Measurements from ENCODE around the gene NEU4.

Gene NEU4

DNA sequence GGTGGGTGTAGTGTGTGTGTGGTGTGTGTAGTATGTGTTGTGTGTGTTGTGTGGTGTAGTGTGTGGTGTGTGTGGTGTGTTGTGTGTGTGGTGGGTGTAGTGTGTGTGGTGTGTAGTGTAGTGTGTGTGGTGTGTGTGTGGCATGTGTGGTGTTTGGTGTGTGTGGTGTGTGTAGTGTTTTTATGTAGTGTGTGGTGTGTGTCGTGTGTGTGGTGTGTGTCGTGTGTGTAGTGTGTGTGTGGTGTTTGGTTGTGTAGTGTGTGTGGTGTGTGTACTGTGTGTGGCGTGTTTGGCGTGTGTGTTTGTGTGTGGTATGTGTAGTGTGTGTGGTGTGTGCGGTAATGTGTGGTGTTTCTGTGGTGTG is 55.8 kb downstream of the NEU4 start:
- TF ChIP-seq, protein P1, sequence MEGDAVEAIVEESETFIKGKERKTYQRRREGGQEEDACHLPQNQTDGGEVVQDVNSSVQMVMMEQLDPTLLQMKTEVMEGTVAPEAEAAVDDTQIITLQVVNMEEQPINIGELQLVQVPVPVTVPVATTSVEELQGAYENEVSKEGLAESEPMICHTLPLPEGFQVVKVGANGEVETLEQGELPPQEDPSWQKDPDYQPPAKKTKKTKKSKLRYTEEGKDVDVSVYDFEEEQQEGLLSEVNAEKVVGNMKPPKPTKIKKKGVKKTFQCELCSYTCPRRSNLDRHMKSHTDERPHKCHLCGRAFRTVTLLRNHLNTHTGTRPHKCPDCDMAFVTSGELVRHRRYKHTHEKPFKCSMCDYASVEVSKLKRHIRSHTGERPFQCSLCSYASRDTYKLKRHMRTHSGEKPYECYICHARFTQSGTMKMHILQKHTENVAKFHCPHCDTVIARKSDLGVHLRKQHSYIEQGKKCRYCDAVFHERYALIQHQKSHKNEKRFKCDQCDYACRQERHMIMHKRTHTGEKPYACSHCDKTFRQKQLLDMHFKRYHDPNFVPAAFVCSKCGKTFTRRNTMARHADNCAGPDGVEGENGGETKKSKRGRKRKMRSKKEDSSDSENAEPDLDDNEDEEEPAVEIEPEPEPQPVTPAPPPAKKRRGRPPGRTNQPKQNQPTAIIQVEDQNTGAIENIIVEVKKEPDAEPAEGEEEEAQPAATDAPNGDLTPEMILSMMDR (IDR thresholded peaks at IDR 0.05; ENCODE audit: control insufficient read depth, extremely low read depth, insufficient read depth) = no peak
- no peak overlapping the region for H3K4me3 ChIP-seq (ENCODE audit: low read depth, low read length)
- DNase-seq (ENCODE audit: low read depth) = no peak

DNA sequence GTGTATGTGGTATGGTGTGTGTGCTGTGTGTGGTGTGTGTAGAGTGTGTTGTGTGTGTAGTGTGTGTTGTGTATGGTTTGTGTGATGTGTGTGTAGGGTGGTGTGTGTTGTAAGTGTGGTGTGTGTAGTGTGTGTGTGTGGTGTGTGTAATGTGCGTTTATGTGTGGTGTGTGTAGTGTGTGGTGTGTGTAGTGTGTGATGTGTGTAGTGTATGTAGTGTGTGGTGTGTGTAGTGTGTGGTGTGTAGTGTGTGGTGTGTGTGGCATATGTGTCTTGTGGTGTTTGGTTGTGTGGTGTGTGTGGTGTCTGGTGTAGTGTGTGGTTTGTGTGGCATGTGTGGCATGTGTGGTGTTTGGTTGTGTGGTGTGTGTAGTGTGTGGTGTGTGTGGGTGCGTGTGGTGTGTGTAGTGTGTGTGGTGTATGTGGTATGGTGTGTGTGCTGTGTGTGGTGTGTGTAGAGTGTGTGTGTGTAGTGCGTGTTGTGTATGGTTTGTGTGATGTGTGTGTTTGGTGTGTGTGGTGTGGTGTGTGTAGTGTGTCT is 56.5 kb downstream of the NEU4 start:
- DNase-seq (ENCODE audit: low read depth) = no peak
- TF ChIP-seq, protein P1 (IDR thresholded peaks at IDR 0.05; ENCODE audit: control insufficient read depth, extremely low read depth, insufficient read depth) = no peak
- no peak overlapping the region for H3K4me3 ChIP-seq (ENCODE audit: low read depth, low read length)

DNA sequence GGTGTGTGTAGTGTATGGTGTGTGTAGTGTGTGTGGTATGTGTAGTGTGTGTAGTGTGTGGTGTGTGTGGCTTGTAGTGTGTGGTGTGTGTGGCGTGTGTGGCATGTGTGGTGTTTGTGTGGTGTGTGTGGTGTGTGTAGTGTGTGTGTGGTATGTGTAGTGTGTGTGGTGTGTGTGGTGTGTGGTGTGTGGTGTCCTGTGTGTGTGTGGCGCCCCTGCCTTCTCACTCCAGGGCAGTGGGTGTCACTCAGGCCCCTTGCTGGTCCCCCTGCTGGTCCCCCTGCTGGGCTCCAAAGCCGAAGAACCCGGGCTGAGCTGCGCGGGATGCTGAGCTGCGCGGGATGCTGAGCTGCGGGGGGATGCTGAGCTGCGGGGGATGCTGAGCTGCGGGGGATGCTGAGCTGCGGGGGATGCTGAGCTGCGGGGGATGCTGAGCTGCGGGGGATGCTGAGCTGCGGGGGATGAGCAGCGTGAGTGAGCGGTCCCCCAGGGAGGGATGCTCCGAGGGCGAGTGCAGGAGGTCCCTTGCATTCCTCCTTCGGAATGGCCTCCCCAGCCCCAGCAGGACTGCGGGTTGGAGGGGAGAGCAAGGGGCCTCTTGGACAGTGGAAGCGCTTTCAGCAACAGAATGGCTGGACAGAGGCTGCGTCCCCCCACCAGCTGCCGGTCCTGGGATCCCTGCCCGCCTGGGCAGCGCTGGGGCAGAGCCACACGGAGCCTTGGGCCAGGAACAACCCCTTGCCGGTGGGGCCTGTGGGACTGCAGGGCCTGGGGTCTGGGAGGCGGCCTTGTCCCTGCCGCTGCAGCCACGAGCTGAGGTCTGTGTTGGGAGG is 57.2 kb downstream of the NEU4 start:
- TF ChIP-seq, protein P1 (IDR thresholded peaks at IDR 0.05; ENCODE audit: control insufficient read depth, extremely low read depth, insufficient read depth) = no peak
- no peak for DNase-seq (ENCODE audit: low read depth)

More for the DNA sequence above, 57.2 kb downstream of the NEU4 start:
- H3K4me3 ChIP-seq (ENCODE audit: low read depth, low read length) = no peak overlapping the region
